Measurements from ENCODE around the gene VRK3. TPM values are rescaled to one million over a fixed set of nuclear protein-coding genes. Genes with fewer than 3 reads are reported as not detected.

Gene VRK3
- total and polyA plus RNA-seq, 5 experiments from 2014 or later: 73.4 to 106 (median 91.8) TPM

Other genes starting within 250 kb of the VRK3 start
- gene FUZ, start 212.1 kb downstream of the VRK3 start, total RNA-seq: 10 to 100 TPM; 23.0 to 28.8 TPM
- gene FUZ, start 212.1 kb downstream of the VRK3 start, polyA plus RNA-seq: 1 to 10 TPM; 5.4 to 7.5 (median 7.0) TPM
- 10 to 100 TPM; 39.8 to 43.2 TPM for gene MED25, start 207.1 kb downstream of the VRK3 start, total RNA-seq
- 10 to 100 TPM in 2 of 3 donors, 1 to 10 TPM in 1; 7.5 to 19.2 (median 13.1) TPM for gene MED25, start 207.1 kb downstream of the VRK3 start, polyA plus RNA-seq
- 100 to 1,000 TPM; 178 to 186 TPM for gene PTOV1, start 174.2 kb downstream of the VRK3 start, total RNA-seq
- 10 to 100 TPM; 42.9 to 67.4 (median 50.9) TPM for gene PTOV1, start 174.2 kb downstream of the VRK3 start, polyA plus RNA-seq
- gene PNKP, start 157.8 kb downstream of the VRK3 start, total RNA-seq: 100 to 1,000 TPM; 170 to 176 TPM
- 10 to 100 TPM; 21.1 to 24.3 (median 21.4) TPM for gene PNKP, start 157.8 kb downstream of the VRK3 start, polyA plus RNA-seq
- gene AKT1S1, start 148.0 kb downstream of the VRK3 start, total RNA-seq: 10 to 100 TPM; 28.4 to 30.4 TPM
- 1 to 10 TPM; 2.6 to 4.5 (median 3.9) TPM for gene AKT1S1, start 148.0 kb downstream of the VRK3 start, polyA plus RNA-seq
- 10 to 100 TPM; 92.7 to 94.0 TPM for gene TBC1D17, start 147.7 kb downstream of the VRK3 start, total RNA-seq
- 10 to 100 TPM in 2 of 3 donors, 1 to 10 TPM in 1; 8.1 to 17.7 (median 11.3) TPM for gene TBC1D17, start 147.7 kb downstream of the VRK3 start, polyA plus RNA-seq
- gene IL4I1, start 128.5 kb downstream of the VRK3 start, total RNA-seq: 1 to 10 TPM in 1 of 2 experiments, under 1 TPM in 1; 0.85 to 1.1 TPM
- under 1 TPM; 0.24 to 0.26 (median 0.25) TPM for gene IL4I1, start 128.5 kb downstream of the VRK3 start, polyA plus RNA-seq
- gene ATF5, start 96.2 kb downstream of the VRK3 start, total RNA-seq: 1 to 10 TPM; 8.4 to 9.2 TPM
- under 1 TPM; 0.71 to 0.97 (median 0.84) TPM for gene ATF5, start 96.2 kb downstream of the VRK3 start, polyA plus RNA-seq
- gene NUP62, start 95.9 kb downstream of the VRK3 start, total RNA-seq: 10 to 100 TPM; 53.9 to 61.4 TPM
- 10 to 100 TPM; 38.5 to 54.5 (median 49.1) TPM for gene NUP62, start 95.9 kb downstream of the VRK3 start, polyA plus RNA-seq
- not detected for gene SIGLEC11, start 64.2 kb downstream of the VRK3 start, total RNA-seq
- not detected for gene SIGLEC11, start 64.2 kb downstream of the VRK3 start, polyA plus RNA-seq
- gene ZNF473, start 633 bp upstream of the VRK3 start, total RNA-seq: 10 to 100 TPM in 1 of 2 experiments, 1 to 10 TPM in 1; 9.8 to 11.1 TPM
- 1 to 10 TPM; 3.6 to 7.0 (median 3.7) TPM for gene ZNF473, start 633 bp upstream of the VRK3 start, polyA plus RNA-seq
- not detected for gene IZUMO2, start 137.9 kb upstream of the VRK3 start, total RNA-seq
- gene IZUMO2, start 137.9 kb upstream of the VRK3 start, polyA plus RNA-seq: not detected
- not detected for gene MYH14, start 178.2 kb upstream of the VRK3 start, total RNA-seq
- not detected for gene MYH14, start 178.2 kb upstream of the VRK3 start, polyA plus RNA-seq